ENCODE results near the gene ZSCAN2. TPM values are rescaled to one million over a fixed set of nuclear protein-coding genes. Genes with fewer than 3 reads are reported as not detected.
"Not testable (repeated sequence)": the region's sequence is repeated elsewhere in the genome, so short reads cannot be mapped to it uniquely, and the experiment has no call there.

The ZSCAN2 gene
- 1 to 10 TPM; 6.3 to 9.3 (median 6.6) TPM for total RNA-seq

- Mint-ChIP-seq H3K4me3 (peak within 1 kb of the TSS; percentile 85), H3K9me3 (no peaks in the 10 kb centered on the region), H3K4me1 (ENCODE audit: low read depth) (peaks cover 67% of the 10 kb centered on the region), H3K36me3 (ENCODE audit: insufficient read depth) (peaks cover 8% of the 10 kb centered on the region), H3K27me3 (ENCODE audit: low read depth) (no peaks in the 10 kb centered on the region)
- peak; percentile 88 for DNase-seq
- peak; percentile 96 to 98 for ATAC-seq
Observed at GRCh38 chr15:84600687-84601554, at the start of gene ZSCAN2. Gene ZSCAN2, plus strand, starts transcription at chr15:84601009. Its CDS starts 2,919 bp downstream, at chr15:84603928.

GRCh38 chr15:84551624-84552023 lies 49.2 kb upstream of the ZSCAN2 start:
- not testable (repeated sequence) for H3K9me3 Mint-ChIP-seq; ATAC-seq; H3K4me3 Mint-ChIP-seq; H3K27me3 Mint-ChIP-seq (ENCODE audit: low read depth); DNase-seq
- Mint-ChIP-seq H3K36me3 (ENCODE audit: insufficient read depth) (peaks cover 19% of the 10 kb centered on the region), H3K4me1 (ENCODE audit: low read depth) (peaks cover 19% of the 10 kb centered on the region)

GRCh38 chr15:84552896-84553295 lies 47.9 kb upstream of the ZSCAN2 start:
- ATAC-seq, result no peak

GRCh38 chr15:84556690-84557089 lies 44.1 kb upstream of the ZSCAN2 start:
- H3K4me1 Mint-ChIP-seq (ENCODE audit: low read depth), result peaks cover 11% of the 10 kb centered on the region
- not testable (repeated sequence) for H3K4me3 Mint-ChIP-seq; ATAC-seq; H3K9me3 Mint-ChIP-seq; H3K36me3 Mint-ChIP-seq (ENCODE audit: insufficient read depth); H3K27me3 Mint-ChIP-seq (ENCODE audit: low read depth); DNase-seq

More at GRCh38 chr15:84552896-84553295, 47.9 kb upstream of the ZSCAN2 start:
- peaks cover 12% of the 10 kb centered on the region for H3K4me1 Mint-ChIP-seq (ENCODE audit: low read depth)
- no peaks in the 10 kb centered on the region for H3K27me3 Mint-ChIP-seq (ENCODE audit: low read depth)
- no peak overlapping the region for H3K4me3 Mint-ChIP-seq
- no peaks in the 10 kb centered on the region for H3K9me3 Mint-ChIP-seq
- H3K36me3 Mint-ChIP-seq (ENCODE audit: insufficient read depth), result peaks cover 18% of the 10 kb centered on the region
- DNase-seq, result no peak

- ATAC-seq; H3K4me1 Mint-ChIP-seq (ENCODE audit: low read depth); H3K4me3 Mint-ChIP-seq; DNase-seq; H3K9me3 Mint-ChIP-seq; H3K36me3 Mint-ChIP-seq (ENCODE audit: insufficient read depth); H3K27me3 Mint-ChIP-seq (ENCODE audit: low read depth): not testable (repeated sequence)
Observed at GRCh38 chr15:84568021-84568420, 32.8 kb upstream of the ZSCAN2 start.

GRCh38 chr15:84570164-84570735 lies 30.6 kb upstream of the ZSCAN2 start:
- peak overlapping the region; percentile 84 for H3K4me3 Mint-ChIP-seq
- H3K4me1 Mint-ChIP-seq (ENCODE audit: low read depth), result peaks cover 8% of the 10 kb centered on the region
- H3K9me3 Mint-ChIP-seq, result no peaks in the 10 kb centered on the region

GRCh38 chr15:84572231-84572630 lies 28.6 kb upstream of the ZSCAN2 start:
- no peak overlapping the region for H3K4me3 Mint-ChIP-seq
- H3K27me3 Mint-ChIP-seq (ENCODE audit: low read depth), result no peaks in the 10 kb centered on the region
- H3K9me3 Mint-ChIP-seq, result no peaks in the 10 kb centered on the region
- H3K36me3 Mint-ChIP-seq (ENCODE audit: insufficient read depth), result no peaks in the 10 kb centered on the region
- no peak for ATAC-seq
- H3K4me1 Mint-ChIP-seq (ENCODE audit: low read depth), result peaks cover 6% of the 10 kb centered on the region
- DNase-seq, result no peak

More at GRCh38 chr15:84570164-84570735, 30.6 kb upstream of the ZSCAN2 start:
- Mint-ChIP-seq H3K36me3 (ENCODE audit: insufficient read depth) (peaks cover 2% of the 10 kb centered on the region), H3K27me3 (ENCODE audit: low read depth) (no peaks in the 10 kb centered on the region)
- DNase-seq (peak; percentile 42), ATAC-seq (peak; percentile 62 to 66)

GRCh38 chr15:84575493-84575892 lies 25.3 kb upstream of the ZSCAN2 start:
- Mint-ChIP-seq H3K36me3 (ENCODE audit: insufficient read depth) (no peaks in the 10 kb centered on the region), H3K9me3 (no peaks in the 10 kb centered on the region), H3K4me3 (no peak overlapping the region), H3K4me1 (ENCODE audit: low read depth) (no peaks in the 10 kb centered on the region), H3K27me3 (ENCODE audit: low read depth) (no peaks in the 10 kb centered on the region)
- DNase-seq (no peak), ATAC-seq (no peak)

- H3K9me3 Mint-ChIP-seq; DNase-seq; H3K4me1 Mint-ChIP-seq (ENCODE audit: low read depth); H3K36me3 Mint-ChIP-seq (ENCODE audit: insufficient read depth); H3K4me3 Mint-ChIP-seq; H3K27me3 Mint-ChIP-seq (ENCODE audit: low read depth); ATAC-seq: not testable (repeated sequence)
Observed at GRCh38 chr15:84577891-84578290, 22.9 kb upstream of the ZSCAN2 start.

- not testable (repeated sequence) for H3K36me3 Mint-ChIP-seq (ENCODE audit: insufficient read depth); ATAC-seq
Observed at GRCh38 chr15:84579261-84579721, 21.5 kb upstream of the ZSCAN2 start.

GRCh38 chr15:84581676-84582428 lies 19.0 kb upstream of the ZSCAN2 start:
- H3K9me3 Mint-ChIP-seq; H3K36me3 Mint-ChIP-seq (ENCODE audit: insufficient read depth); H3K27me3 Mint-ChIP-seq (ENCODE audit: low read depth); DNase-seq; H3K4me1 Mint-ChIP-seq (ENCODE audit: low read depth); ATAC-seq; H3K4me3 Mint-ChIP-seq: not testable (repeated sequence)

More at GRCh38 chr15:84579261-84579721, 21.5 kb upstream of the ZSCAN2 start:
- not testable (repeated sequence) for H3K4me3 Mint-ChIP-seq; DNase-seq; H3K4me1 Mint-ChIP-seq (ENCODE audit: low read depth); H3K27me3 Mint-ChIP-seq (ENCODE audit: low read depth); H3K9me3 Mint-ChIP-seq

GRCh38 chr15:84582583-84583157 lies 18.1 kb upstream of the ZSCAN2 start:
- no peak for DNase-seq
- no peaks in the 10 kb centered on the region for H3K9me3 Mint-ChIP-seq
- H3K4me3 Mint-ChIP-seq, result no peak overlapping the region
- H3K36me3 Mint-ChIP-seq (ENCODE audit: insufficient read depth), result peaks cover 2% of the 10 kb centered on the region
- H3K27me3 Mint-ChIP-seq (ENCODE audit: low read depth), result no peaks in the 10 kb centered on the region
- H3K4me1 Mint-ChIP-seq (ENCODE audit: low read depth), result no peaks in the 10 kb centered on the region
- peak in 1 of 2 donors; percentile 54 for ATAC-seq

GRCh38 chr15:84583921-84584320 lies 16.9 kb upstream of the ZSCAN2 start:
- H3K4me3 Mint-ChIP-seq; DNase-seq; ATAC-seq; H3K9me3 Mint-ChIP-seq; H3K27me3 Mint-ChIP-seq (ENCODE audit: low read depth); H3K4me1 Mint-ChIP-seq (ENCODE audit: low read depth); H3K36me3 Mint-ChIP-seq (ENCODE audit: insufficient read depth): not testable (repeated sequence)

- Mint-ChIP-seq H3K27me3 (ENCODE audit: low read depth) (no peaks in the 10 kb centered on the region), H3K36me3 (ENCODE audit: insufficient read depth) (peaks cover 2% of the 10 kb centered on the region), H3K9me3 (no peaks in the 10 kb centered on the region), H3K4me3 (no peak overlapping the region), H3K4me1 (ENCODE audit: low read depth) (peaks cover 2% of the 10 kb centered on the region)
- no peak for DNase-seq
- ATAC-seq, result no peak
Observed at GRCh38 chr15:84586696-84587095, 14.1 kb upstream of the ZSCAN2 start.
